GM19395 (cell line): Measurements from ENCODE around the gene ST6GAL2.

Experiments
- ATAC-seq: cut with Tn5 transposase; IDR thresholded peaks from one replicate; pipeline ENCODE4 v1.9.1; 2021; ENCODE audit warnings: mild to moderate bottlenecking, moderate library complexity; ENCODE audit not compliant: unreplicated experiment

Gene ST6GAL2

DNA sequence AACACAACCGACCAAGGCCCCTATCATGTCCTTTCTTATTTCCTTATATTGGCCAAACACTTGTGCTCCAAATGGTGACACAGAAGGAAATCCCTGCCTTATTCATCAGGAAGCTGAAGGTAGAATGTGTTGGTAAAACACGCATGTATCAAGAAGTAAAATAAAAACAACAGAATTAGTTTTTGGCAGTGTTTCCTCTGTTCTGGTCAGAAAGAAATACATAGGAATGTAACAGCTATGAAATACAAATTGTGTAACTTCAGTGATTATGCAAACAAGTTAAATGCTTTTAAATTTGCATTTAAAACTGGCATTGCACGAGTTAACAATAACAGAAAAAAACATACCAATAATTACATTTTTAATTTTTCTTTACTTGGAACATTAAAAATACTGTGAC lies 19.3 kb downstream of the ST6GAL2 start:
- no peak for ATAC-seq

GRCh38 chr2:106864051-106864450 lies 21.9 kb downstream of the ST6GAL2 start:
- ATAC-seq, result no peak

DNA sequence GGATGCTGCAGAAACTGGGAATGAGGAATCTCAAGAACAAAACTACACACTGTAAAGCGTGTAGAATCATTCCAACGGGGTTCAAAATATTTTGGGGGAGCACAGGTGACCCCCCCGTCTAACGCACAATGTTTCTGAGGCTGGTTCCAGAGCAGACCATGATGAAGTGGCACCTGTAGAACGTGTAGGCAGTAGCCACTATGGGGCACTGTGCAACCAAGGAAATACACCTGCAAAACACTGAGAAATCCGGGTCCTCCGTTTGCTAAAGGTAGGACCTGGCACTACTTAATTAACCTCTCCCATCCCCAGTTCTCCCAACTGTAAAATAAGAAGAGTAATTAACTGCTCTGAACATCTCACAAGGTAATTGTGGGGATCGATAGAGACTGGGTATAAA lies 22.6 kb downstream of the ST6GAL2 start:
- no peak for ATAC-seq

DNA sequence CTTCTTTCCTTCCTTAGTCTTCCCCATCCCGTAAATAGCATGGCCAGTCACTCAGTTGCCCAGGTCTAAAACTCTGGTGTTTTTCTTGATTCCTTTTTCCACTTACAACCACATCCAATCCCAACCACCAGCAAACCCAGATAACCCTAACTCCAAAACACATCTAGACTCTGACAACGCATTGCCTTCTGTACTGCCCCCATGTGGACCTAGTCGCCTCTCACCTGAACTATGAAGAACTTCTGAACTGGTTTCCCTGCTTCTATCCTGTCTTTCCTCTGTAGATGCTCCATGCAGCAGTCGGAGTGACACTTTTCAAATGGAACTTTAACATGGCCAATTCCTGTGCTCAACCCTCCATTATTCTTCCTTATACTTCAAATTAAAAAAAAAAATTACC lies 26.5 kb downstream of the ST6GAL2 start:
- no peak for ATAC-seq

DNA sequence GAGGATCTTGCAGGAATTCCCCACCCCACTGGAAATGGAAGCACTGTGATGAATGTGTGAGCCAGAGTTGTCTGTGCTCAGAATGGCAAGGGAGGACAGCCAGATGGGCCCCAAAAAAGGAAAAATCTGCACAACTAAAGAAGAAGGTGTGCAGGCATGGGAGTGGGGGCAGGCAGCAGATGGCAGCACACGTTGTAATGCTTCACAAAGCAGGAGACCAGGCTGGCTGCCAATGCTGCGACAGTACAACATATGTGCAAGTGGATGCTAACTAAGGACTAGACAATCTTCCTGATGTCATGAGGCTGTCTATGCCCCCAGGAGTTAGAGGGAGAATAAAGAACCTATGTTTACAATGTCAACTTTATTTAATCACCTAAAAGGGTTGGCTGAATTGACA lies 27.2 kb downstream of the ST6GAL2 start:
- no peak for ATAC-seq

- no peak for ATAC-seq
These were observed 28.0 kb downstream of the ST6GAL2 start for GRCh38 chr2:106857882-106858478.

GRCh38 chr2:106853631-106854030 lies 32.3 kb downstream of the ST6GAL2 start:
- no peak for ATAC-seq

GRCh38 chr2:106851881-106852501 lies 34.0 kb downstream of the ST6GAL2 start:
- ATAC-seq, result no peak

- ATAC-seq, result no peak
These were observed 34.7 kb downstream of the ST6GAL2 start for GRCh38 chr2:106851087-106851874.

- no peak for ATAC-seq
These were observed 36.7 kb downstream of the ST6GAL2 start for GRCh38 chr2:106849253-106849652.

DNA sequence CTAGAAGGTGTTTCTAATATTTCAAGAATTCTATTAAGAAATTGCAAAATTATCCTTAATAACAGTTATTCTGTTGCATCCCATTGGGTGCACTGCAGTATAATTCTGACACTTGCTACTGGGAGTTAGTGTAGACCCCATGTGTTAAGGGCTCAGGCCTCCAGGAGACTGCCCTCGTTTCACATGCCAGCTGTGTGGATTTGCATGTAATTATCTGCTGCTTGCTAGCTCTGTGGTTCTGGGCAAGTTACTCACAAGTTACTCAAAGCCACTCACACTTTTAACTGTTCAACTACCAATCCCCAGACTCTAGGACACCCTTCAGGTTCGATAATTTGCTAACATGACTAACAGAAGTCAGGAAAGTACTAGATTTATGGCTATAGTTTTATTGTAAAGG lies 38.6 kb downstream of the ST6GAL2 start:
- no peak for ATAC-seq

DNA sequence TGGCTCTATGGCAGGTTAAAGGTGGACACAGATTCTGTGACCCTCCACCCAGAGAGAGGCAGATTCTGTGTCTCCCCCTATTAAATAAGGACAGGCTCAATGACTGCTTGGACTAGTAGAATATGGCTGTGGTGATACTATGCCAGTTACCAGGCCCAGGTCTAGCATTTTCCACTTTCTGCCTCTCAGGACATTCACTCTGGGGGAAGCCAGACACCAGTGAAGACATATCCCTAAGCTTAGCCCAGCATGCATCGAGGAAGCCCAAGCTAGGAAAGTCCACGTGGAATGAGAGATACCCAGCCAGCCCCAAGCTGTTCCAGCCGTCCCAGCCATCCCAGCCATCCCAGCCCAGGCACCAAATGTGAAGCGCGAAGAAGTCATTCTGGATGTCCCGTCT lies 40.3 kb downstream of the ST6GAL2 start:
- no peak for ATAC-seq

DNA sequence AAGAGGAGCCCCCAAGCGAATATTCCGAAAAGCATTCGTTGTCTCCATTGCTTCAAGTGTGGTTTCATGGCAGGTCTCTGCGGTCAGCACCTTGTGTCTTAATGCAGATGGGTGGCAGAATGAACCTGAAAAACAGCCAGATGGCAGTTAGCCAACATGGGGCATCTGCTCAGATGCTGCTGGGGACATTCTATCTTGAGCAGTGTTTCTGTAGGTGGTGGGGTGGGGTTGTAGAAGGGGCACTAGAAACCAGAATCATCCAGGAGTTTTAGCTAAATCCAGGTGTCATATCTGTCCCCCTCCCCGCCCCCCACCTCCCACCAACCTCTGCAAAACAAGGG lies 42.1 kb downstream of the ST6GAL2 start:
- ATAC-seq, result no peak

- no peak for ATAC-seq
These were observed 42.7 kb downstream of the ST6GAL2 start for GRCh38 chr2:106843001-106843909.

DNA sequence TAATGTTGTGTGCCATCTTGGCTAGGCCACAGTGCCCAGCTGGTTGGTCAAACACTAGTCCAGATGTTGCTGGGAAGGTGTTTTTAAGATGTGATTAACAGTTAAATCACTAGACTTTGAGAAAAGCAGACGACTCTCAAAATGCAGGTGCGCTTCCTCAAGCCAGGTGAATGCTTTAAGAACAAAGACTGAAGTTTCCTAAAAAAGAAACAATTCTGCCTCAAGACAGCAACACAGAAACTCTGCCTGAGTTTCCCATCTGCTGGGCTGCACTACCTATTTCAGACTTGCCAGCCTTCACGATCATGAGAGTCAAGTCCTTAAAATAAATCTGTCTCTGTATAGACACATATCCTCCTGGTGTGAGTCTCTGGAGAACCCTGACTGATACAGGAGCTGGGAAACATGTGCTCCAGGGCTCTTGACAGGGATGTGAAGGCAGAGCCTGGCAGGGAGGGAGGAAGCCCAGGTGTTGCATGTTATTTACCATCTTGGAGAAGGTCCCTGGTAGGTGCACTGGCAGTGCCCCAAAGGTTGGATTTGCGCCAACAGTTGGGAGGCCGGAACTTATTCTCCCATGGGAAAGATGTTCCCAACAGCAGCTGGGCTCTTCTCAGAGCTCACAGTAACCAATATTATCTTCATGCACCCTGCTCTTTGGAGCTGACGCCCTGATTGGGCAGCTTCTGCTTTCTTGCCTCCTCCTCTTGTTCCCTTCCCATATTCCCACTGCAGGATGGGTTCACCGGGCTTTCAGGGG lies 43.9 kb downstream of the ST6GAL2 start:
- no peak for ATAC-seq

GRCh38 chr2:106840818-106841217 lies 45.1 kb downstream of the ST6GAL2 start:
- ATAC-seq, result no peak

DNA sequence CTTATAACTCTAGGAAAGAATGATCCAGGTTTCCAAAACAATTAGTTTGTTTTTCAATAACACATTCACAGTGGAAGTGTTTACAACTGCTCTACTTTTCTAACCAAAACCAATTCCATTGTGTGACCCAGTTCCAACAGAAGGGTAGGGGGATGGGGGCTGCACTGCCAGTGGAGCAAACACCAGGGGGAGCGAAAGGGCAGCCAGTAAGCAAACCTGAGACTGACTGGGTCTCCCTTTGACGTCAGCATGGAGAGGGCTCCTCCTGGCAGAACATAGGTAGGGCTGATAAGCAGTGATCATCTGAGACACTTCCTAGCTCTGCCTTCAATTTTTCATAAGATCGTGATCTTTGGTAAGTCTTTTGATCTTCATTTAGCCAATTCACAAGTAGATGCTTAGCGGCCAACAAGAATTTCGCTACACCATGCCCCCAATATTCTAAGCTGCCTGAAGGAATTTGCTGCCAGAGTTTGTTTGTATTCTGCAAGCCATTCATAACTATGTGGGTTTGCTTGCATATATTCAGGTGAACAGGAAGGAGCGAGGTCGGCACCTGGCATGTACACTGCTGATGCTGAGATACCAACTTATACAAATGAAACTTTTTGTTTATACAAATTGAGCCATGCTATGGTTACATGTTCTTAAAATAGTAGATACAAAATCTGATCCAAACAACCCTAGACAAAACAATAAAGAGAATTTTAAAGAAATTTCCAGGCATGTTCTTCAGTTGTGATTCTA lies 45.9 kb downstream of the ST6GAL2 start:
- no peak for ATAC-seq

DNA sequence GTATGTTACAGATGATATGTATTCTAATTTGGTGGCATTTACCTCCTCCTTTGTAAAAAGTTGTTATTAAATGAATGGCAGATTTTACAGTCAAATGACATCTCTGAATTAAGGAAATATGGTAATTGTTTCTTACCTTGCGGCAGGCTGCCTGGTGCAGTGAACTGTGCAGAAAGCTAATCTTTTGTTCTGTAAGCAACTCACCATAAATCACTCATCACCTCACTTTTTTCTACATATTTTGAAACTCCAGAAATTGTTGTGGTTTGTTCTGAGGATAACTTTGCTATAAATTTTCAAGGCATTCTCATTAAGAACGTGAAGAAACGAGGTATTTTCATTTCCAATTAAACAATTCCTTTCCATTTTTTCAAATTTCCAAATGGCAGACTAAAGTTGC lies 52.7 kb downstream of the ST6GAL2 start:
- no peak for ATAC-seq

GRCh38 chr2:106831816-106832569 lies 54.0 kb downstream of the ST6GAL2 start:
- no peak for ATAC-seq
